GM19397 (cell line): ENCODE results near the gene ANKK1.

Experiments
- ATAC-seq: cut with Tn5 transposase; IDR thresholded peaks from one replicate; pipeline ENCODE4 v1.9.1; 2021; ENCODE audit warnings: mild to moderate bottlenecking, moderate library complexity; ENCODE audit not compliant: unreplicated experiment

The ANKK1 gene

DNA sequence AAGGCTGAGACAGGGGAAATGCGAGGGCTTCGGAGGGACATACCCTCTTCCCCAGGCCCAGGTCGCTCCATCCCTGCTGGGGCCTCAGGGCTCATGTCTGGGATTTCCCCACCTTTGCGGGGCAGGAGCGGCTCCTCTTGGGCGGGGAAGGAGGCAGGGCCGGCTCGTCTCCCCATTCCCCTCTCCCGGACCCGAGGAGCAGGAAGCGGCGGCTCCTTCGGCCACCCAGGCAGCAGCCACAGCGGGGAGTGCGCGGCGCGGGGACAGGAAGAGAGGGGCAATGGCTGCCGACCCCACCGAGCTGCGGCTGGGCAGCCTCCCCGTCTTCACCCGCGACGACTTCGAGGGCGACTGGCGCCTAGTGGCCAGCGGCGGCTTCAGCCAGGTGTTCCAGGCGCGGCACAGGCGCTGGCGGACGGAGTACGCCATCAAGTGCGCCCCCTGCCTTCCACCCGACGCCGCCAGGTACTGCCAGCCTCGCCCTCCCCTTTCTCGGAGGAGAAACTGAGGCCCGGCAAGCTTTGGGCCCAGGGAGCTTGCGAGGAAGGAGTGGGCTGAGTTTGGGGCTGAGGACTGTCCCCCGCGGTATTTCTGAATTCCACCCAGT lies at the start of gene ANKK1:
Gene ANKK1, plus strand, starts transcription at position 175 of the 607 bp plus-strand sequence. Its CDS starts 106 bp downstream, at position 281.
- ATAC-seq = no peak

- ATAC-seq = no peak
Measured at GRCh38 chr11:113338730-113339129, 48.8 kb upstream of the ANKK1 start.

DNA sequence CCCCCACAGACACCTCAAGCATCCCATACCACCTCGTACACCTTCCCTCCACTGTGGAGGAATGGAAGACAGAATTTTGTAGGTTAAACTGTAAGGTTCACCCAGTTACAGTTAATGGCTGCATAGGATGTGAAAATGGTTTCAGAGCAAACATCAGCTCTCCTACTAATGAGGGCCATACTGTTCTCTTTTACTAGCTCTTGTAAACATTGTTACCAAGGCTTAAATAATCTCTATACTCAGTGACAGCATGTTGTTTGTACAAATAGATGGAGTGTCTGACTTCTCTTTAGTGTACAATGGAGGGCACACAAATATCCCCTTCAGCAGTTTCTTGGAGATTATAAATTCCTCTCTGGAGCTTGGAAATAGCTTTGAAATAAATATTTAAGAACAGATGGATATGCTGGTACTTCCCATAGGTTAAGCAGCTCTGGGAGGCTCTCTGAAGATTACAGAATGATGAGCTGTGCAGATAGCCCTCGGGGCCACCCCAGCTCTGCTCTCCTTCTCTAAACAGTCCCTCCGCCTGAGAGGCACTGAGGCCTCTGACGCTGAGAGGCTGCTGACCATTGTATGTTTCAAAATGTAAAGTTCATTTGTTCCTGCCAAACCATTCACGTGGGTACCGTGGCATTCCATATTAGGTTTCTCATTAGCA lies 47.5 kb upstream of the ANKK1 start:
- ATAC-seq = no peak

DNA sequence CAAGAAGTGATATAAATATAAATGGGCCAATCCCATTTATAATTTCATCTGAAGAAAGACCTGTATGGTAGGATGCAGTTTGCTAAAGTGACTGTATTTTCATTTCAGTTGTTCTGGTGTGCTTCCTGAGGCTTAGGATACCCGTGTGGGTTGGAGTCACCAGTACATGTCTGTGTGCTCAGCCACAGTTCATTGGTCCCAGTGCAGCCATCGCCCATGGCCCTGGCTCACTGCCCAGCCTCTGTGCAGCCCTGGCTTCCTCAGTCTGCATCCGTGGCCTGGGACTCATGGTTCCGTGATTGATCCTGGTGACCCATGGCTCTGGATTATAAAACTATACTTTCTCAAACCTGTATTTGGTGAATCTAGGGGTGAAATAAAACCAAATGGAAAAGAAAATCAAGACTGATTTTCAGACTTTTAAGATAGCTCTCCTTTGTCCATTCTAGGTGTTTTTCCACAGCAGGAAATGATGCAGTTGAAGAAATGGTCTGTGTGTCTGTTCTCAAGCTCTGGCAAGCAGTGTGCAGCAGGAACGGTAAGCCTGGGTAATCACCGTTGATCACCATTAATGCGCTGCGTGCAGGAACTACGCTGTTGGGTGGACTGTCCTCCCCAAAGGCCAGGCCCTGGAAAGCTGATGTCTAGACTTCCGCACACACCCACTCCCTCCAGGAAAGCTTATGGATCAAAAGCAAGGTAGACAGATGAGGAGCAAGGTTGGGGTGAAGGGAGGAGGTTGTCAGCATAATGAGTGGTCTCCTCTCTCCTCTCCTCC lies 46.0 kb upstream of the ANKK1 start:
- ATAC-seq = no peak

GRCh38 chr11:113345978-113346377 lies 41.6 kb upstream of the ANKK1 start:
- ATAC-seq = no peak

GRCh38 chr11:113349528-113349927 lies 38.1 kb upstream of the ANKK1 start:
- ATAC-seq = no peak

DNA sequence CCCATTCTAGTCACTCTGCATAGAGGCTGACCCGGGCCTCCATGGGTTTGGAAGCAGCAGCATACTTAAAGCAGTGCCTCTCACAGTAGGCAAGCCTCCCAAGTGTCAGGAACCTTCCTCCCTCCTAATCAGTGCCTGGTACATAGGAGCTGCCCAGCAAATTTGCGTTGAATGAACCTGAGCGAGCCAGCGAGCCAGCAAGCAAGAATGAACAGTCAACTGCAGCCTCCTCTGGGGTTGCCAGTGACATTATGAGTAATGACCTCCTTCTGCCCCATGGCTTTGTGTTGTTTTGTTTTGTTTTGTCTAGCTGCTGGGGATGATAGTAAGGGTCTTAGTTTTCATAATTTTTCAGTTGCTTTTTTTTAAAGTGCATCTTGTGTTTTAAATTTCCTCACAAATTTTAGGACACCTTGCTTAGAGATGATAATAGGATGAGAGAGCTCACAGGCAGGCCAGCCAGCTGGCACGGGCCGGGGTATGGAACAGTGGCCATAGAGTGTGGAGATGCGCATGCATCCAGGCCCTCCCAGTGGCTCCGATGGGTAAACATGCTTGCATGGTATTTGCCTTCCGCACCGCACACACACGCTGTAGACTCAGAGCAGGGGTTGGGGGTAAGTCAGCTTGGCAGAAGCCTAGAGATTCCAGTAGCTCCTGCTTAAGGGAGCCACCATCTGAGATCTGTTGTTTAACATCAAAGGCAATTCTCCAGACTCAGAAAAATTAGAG lies 37.1 kb upstream of the ANKK1 start:
- no peak for ATAC-seq

DNA sequence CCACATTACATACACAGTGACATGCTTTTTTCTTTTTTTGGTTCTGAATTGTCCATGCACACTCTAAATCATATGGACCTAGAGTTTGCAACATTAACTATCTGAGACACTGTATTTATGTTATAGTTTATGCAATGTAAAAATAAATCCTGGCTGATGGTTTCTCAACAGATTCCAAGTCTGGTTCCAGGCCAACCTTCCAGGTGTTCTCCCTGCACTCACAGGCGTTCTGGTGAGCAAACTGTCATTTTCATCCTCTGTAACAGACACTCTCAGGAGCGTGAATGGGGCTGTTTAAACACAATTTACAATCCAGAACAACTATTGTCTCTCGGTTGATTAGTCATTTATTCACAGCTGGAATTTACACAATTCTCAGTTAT lies 36.5 kb upstream of the ANKK1 start:
- ATAC-seq = no peak

- no peak for ATAC-seq
Measured at GRCh38 chr11:113351480-113351879, 36.1 kb upstream of the ANKK1 start.

- ATAC-seq = no peak
Measured at GRCh38 chr11:113356203-113356602, 31.4 kb upstream of the ANKK1 start.

DNA sequence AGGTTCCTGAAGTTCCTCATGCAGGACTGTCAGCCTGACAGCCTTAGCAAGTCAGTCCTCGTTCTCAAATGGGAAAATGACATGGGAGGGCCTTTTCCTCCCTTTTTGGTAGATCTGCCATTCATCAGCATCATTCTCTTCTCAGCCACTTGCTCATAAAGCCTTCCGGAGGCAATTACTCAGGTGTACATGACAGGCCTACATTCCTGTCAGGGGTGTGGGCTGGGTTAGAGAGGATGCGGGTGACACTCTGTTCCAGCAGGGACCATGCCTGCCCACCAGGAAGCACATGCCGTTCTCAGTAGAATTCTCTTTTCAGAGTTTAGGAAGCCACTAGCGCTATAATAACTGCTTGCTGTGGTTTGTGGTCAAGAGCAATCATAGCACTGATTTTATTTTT lies 24.2 kb upstream of the ANKK1 start:
- ATAC-seq = no peak

DNA sequence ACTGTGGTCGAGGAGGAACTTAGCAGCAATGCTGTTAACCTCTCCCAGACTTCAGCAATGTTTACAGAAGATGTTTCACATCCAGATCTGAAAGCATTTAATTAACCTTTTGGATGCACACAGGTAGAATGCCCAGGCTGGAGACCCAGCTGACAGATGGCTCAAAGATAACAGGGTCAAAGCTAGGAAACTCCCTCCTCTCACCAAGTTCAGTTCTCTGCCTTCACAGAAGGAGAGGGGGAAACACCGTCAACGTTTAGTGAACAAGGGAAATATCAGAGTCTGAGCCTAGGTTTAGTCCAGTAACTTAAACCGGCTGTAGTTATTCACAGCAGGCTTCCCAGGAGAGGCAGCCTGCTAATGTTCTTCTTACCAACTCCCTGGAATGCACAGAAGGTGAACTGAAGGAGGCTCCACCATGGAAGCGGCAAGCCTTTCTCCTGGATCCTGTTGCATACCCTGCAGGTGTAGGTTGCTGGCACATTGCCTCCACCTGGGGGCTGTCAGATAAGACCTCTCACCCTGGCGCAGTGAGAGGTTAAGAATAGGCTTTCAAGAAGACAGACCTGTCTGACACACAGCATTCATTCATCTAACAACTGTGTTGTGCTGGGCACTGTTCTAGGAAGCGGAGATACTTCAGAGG lies 23.5 kb upstream of the ANKK1 start:
- ATAC-seq = no peak

DNA sequence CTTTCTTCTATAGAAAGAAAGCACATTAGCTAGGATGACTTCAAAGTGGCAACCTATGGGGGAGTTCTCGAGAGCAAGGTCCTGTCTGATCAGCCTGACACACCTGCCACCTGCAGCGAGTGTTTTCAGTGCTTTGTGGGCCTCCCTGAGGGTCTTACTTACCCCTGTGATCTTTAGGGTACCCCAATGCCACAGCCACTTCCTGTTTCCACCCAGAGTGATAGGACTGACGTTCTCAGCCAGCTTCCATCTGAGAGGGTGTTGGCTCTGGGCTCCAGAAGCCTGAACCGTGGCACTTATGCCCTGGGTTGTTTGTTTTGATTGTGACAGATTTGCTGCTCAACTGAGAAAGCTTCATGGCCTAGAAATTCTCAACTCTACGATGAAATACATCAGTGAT lies 21.7 kb upstream of the ANKK1 start:
- no peak for ATAC-seq

- ATAC-seq = no peak
Measured at GRCh38 chr11:113369411-113369810, 18.2 kb upstream of the ANKK1 start.

GRCh38 chr11:113370634-113371033 lies 16.9 kb upstream of the ANKK1 start:
- no peak for ATAC-seq

DNA sequence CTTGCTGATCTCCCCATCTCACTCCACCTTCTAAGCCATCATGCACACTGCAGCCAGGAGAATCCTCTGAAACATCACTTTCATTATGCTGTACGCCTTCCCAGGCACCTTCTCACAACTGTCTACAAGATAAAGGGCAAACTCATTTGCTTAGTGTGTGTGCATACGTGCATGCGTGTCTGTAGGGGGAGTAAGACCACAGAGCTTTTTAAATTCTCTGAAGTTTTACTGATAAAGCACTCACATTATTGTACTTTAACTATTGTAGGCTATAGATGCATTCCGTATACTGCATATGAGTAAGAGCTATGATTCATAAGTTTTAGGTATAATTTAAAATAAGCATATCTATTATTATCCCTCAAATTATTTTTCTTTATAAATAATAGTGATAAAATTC lies 15.3 kb upstream of the ANKK1 start:
- no peak for ATAC-seq

GRCh38 chr11:113373306-113373705 lies 14.3 kb upstream of the ANKK1 start:
- no peak for ATAC-seq

GRCh38 chr11:113373981-113374560 lies 13.5 kb upstream of the ANKK1 start:
- no peak for ATAC-seq

- no peak for ATAC-seq
Measured at GRCh38 chr11:113375402-113375801, 12.2 kb upstream of the ANKK1 start.

DNA sequence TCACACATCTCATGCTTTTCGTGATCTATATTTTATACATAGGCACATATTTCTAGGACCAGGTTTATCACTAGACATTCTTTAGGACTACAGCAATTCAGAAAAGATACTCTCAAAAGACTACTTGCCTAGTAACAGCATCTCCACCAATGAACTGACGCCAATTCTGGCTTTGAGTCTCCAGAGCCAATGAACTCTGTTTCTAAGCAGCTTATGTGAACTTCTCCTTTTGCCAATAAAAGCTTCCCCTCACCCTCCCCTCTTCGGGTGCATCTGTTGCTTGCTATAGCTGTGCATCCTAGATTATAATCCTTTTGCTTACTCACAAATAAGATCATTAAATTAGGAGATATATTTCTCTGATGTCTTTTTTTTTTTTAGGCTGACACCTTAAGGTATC lies 11.4 kb upstream of the ANKK1 start:
- no peak for ATAC-seq
